ENCODE measurements around the gene CYP3A4.
"Not testable (repeated sequence)": the region's sequence is repeated elsewhere in the genome, so short reads cannot be mapped to it uniquely, and the experiment has no call there.

Gene CYP3A4

GRCh38 chr7:99784007-99784406 lies at the start of gene CYP3A4:
TSS of gene CYP3A4 (minus strand) at chr7:99784184. CDS start at chr7:99784081, 103 bp downstream.
- DNase-seq (ENCODE audit: low spot score) = no peak

GRCh38 chr7:99833289-99833877 lies 49.4 kb upstream of the CYP3A4 start:
- DNase-seq (ENCODE audit: low spot score) = no peak

GRCh38 chr7:99831595-99831994 lies 47.6 kb upstream of the CYP3A4 start:
- DNase-seq (ENCODE audit: low spot score) = no peak

GRCh38 chr7:99829524-99830160 lies 45.7 kb upstream of the CYP3A4 start:
- no peak for DNase-seq (ENCODE audit: low spot score)

GRCh38 chr7:99828811-99829210 lies 44.8 kb upstream of the CYP3A4 start:
- no peak for DNase-seq (ENCODE audit: low spot score)

GRCh38 chr7:99827040-99827778 lies 43.2 kb upstream of the CYP3A4 start:
- DNase-seq (ENCODE audit: low spot score) = no peak

GRCh38 chr7:99825873-99826272 lies 41.9 kb upstream of the CYP3A4 start:
- DNase-seq (ENCODE audit: low spot score) = no peak

- no peak for DNase-seq (ENCODE audit: low spot score)
Measured at GRCh38 chr7:99825452-99825851, 41.5 kb upstream of the CYP3A4 start.

GRCh38 chr7:99824091-99824490 lies 40.1 kb upstream of the CYP3A4 start:
- no peak for DNase-seq (ENCODE audit: low spot score)

- DNase-seq (ENCODE audit: low spot score) = no peak
Measured at GRCh38 chr7:99822731-99823718, 39.0 kb upstream of the CYP3A4 start.

- DNase-seq (ENCODE audit: low spot score) = no peak
Measured at GRCh38 chr7:99820408-99821027, 36.5 kb upstream of the CYP3A4 start.

- DNase-seq (ENCODE audit: low spot score) = no peak
Measured at GRCh38 chr7:99808766-99809165, 24.8 kb upstream of the CYP3A4 start.

GRCh38 chr7:99806839-99807478 lies 23.0 kb upstream of the CYP3A4 start:
- DNase-seq (ENCODE audit: low spot score) = no peak

GRCh38 chr7:99805641-99806040 lies 21.7 kb upstream of the CYP3A4 start:
- DNase-seq (ENCODE audit: low spot score) = no peak

GRCh38 chr7:99803118-99803517 lies 19.1 kb upstream of the CYP3A4 start:
- not testable (repeated sequence) for DNase-seq (ENCODE audit: low spot score)

- DNase-seq (ENCODE audit: low spot score) = not testable (repeated sequence)
Measured at GRCh38 chr7:99801407-99801806, 17.4 kb upstream of the CYP3A4 start.

- DNase-seq (ENCODE audit: low spot score) = no peak
Measured at GRCh38 chr7:99798972-99799371, 15.0 kb upstream of the CYP3A4 start.

- not testable (repeated sequence) for DNase-seq (ENCODE audit: low spot score)
Measured at GRCh38 chr7:99795864-99796263, 11.9 kb upstream of the CYP3A4 start.

GRCh38 chr7:99794585-99795502 lies 10.9 kb upstream of the CYP3A4 start:
- DNase-seq (ENCODE audit: low spot score) = no peak

GRCh38 chr7:99793443-99793842 lies 9.5 kb upstream of the CYP3A4 start:
- DNase-seq (ENCODE audit: low spot score) = no peak
